NOMO-1 (cell line): ENCODE data around the gene IGFBP4.

Source experiments
- DNase-seq, 2 experiments: peaks; one replicate each; lab custom pipeline; 2025; ENCODE audit not compliant: unreplicated experiment in 2 of 2; lab: John Stamatoyannopoulos, UW

IGFBP4 gene

GRCh38 chr17:40454613-40454995 lies 11.4 kb downstream of the IGFBP4 start:
- no peak for DNase-seq

- DNase-seq: no peak
Observed at GRCh38 chr17:40456396-40456951, 13.2 kb downstream of the IGFBP4 start.

DNA sequence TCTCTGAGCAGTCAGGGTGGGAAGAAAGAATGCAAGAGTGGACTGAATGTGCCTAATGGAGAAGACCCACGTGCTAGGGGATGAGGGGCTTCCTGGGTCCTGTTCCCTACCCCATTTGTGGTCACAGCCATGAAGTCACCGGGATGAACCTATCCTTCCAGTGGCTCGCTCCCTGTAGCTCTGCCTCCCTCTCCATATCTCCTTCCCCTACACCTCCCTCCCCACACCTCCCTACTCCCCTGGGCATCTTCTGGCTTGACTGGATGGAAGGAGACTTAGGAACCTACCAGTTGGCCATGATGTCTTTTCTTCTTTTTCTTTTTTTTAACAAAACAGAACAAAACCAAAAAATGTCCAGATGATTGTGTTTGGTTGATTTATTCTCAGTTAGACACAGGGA lies 14.1 kb downstream of the IGFBP4 start:
- no peak for DNase-seq

DNA sequence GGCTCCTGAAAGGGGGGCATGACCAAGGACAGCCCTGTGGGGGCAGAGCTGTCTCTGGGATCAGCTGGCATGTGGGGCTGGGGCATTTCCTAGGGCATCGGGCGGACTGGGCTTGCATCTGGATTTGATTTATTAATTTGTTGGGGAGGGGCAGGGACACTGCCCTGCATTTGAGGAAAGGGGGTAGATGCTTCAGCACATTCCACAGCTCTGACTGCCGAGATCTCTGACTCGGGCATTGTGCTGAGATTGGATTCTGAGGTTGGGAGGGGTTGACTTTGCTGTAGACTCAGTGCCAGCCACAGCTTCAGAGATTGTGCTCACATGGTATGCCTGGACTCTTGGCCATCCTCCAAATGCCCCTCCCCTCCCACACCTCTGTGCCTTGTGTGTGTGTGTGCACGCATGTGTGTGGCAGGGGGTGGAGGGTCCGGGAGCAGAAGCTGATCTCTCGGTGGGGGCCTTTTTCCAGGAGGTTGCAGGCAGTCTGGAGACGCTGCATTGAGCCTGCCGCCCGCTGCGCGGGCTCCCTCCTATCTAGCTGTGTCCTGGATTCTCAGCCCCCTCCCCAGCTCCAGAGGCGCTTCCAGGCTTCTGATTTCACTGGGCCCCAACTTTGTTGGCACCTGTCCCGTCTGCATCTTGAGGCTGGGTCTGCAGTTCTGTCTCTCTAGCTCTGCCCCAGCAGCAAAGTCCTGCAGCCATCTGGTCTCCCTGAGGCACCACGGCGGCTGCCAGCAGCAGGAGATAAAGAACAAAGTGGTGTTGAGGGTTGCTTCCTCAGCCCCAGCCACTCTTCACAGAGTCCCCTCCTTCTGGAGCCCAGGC lies 14.9 kb downstream of the IGFBP4 start:
- no peak for DNase-seq

DNA sequence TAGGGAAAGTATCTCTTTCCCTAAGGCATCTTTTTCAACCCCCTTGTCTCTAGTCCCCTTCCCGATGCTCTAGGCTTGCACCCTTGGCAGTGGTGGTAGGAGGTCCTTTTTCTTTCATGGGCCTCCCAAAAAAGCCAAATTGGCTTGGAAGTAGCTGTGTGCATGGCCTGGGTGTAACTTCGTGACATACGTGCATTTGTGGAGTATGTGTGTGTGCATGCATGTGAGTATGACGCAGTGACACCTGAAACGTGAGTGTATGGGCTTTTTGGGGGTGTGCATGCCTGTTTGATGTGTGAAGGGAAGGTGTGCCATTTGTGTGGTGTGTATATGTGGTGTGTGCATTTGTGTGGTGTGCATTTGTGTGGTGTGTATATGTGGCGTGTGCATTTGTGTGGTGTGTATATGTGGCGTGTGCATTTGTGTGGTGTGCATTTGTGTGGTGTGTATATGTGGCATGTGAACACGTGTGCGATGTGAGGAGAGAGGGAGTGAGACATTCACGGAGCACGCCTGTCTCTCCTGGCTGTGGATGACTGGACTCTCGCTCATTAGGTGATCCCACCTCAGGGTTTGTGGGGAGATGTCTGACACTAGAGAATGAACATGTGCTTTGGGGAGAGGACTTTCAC lies 15.7 kb downstream of the IGFBP4 start:
- DNase-seq: no peak

DNA sequence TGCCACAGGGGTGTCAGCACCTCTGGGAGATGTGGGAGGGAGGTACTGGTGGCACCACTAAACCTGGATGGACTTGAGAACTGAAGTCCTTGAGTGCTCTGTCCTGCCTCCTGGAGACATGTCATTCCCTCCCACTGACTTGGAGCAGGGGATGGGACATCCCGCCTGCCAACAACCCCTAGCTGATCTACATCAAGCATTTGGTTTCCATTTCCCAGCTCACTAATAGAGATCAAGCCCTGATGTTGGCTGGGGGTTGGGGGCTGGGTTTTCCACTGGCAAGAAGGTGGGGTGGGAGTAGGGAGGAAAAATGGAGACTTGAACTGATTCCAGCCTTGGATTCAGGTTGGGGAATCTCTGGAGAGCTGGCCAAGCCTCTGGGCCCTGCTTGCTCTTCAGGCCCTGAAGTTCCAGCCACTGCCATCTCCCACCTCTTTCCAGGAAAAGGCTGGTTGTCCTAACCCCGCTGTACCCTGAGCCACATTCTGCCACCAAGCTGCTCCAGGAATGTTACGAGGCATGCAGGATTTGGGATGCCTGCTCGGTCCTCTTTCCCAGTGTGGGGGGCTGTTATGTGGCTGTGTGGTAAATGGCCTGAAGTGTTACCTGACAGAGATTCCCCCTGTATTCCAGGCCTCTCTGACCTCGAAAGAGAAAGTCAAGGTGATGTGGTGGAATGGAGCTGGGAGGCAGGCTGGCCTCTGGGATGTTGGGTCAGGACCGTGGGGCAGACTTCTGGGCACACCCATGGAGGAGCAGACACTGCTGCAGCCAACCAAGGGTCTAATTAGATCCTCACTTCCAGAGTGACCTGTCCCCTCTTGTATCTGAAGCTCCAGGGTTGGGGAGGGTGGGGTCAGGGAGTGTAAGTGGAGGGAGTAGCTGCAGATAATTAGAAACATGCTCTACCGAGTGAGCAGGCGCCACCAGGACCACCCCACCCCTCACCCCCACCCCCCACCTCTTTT lies 16.7 kb downstream of the IGFBP4 start:
- no peak for DNase-seq

GRCh38 chr17:40460604-40460967 lies 17.3 kb downstream of the IGFBP4 start:
- DNase-seq: no peak

DNA sequence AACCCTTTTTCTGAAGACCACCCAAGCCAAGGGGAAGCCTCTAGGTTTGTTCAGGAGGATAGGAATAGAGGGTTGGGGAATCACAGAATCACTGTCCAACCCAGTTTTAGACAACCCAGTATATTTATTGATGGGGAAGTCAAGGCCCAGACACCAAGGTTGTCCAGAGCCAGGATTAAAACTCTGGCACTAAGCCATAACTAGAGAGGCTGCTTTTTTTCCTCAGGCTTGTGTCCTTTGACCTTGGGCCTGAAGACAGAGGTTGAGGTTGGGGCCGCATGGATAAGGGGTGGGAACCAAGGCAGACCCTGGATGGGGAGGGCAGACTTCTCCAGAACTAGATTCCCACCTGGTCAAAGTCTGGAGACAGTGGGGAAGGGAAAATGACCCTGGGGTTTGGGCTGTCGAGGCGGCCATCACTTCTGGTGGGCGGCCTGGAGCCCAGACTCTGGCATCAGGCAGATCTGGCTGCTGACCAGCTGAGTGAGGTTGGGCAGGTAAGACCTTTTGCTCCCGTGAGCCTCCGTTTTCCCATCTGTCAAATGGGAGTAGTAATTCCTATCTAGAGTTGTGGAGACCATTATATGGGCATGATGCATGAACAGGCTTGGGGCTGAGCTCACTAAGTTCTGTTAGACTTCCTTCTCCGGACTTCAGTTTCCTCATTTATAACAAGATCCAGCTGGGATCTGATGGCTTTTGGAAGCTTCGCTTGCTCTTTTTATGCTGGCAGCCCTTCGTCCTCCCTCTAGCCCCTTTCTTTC lies 17.9 kb downstream of the IGFBP4 start:
- no peak for DNase-seq

- DNase-seq: no peak
Observed at GRCh38 chr17:40461732-40462342, 18.6 kb downstream of the IGFBP4 start.

GRCh38 chr17:40462343-40463121 lies 19.3 kb downstream of the IGFBP4 start:
- DNase-seq: no peak

DNA sequence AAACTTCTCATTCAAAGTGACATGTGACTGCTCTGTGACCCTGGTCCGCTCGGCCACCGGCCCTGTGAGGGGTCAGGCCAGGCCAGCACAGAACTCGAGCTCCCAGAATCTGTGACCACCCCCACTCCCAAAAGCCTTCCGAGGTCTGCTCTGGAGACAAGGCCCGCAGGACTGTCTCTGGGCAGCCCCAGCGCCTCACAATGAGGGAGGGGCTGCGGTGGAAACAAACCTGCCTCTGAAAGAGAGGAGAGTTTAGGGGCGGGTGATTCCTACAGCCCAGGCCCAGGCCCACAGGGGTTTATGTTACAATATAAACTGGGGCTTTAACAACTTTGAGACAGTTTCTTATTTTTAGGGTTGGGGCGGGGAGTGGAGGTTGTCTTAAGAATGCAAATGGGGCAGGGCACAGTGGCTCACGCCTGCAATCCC lies 19.9 kb downstream of the IGFBP4 start:
- no peak for DNase-seq

DNA sequence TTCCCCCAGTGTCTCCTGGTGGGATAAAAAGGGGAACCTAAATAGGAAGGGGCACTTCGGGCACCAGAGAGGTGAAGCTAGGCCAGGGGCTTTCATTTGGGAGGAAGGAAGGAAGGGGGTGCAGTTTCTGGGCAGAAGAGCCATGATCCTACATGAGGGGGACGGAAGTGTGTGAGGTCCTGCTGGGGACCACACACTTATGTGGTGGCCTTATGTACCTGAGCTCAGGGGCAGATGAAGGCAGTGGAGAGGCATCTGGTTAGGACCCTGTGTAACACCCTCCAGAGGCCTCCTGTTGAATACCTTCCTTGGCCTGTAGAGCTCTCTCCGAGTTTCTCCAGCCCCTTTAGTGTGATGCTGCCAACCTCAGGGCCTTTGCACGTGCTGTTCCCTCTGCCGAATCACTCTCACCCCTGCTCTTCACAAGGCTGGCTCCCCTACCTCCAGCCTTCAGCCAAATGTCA lies 21.2 kb downstream of the IGFBP4 start:
- DNase-seq: no peak

DNA sequence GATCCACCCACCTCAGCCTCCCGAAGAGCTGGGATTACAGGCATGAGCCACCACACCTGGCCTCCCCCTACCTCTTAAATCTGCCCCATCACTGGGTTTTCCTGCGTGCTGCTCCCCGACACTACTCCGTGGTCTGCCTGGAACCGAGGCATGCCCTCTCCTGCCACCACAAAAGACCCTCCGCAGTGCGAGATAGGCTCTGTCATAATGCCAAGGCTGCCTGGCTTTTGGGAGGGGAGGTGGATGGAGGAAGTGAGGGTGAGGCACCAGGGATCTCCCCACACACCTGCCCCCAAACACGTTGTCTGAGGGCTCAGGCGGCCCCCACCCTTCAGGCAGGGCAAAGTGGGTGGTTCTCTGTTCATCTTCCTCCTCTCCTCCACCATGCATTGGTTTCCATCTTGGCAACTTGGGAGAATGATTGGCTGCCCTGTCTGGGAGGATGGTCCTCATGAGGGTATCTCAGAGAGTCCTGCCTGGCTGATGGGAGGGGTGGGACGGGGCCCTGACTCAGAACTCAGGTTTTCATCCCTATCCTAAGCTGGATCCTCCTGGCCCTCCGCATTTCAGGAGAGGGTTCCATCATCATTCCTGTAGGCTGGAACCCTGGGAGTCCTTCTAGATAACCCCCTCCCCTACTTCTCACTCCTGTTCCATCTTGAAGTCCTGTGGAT lies 23.2 kb downstream of the IGFBP4 start:
- no peak for DNase-seq

GRCh38 chr17:40467281-40467867 lies 24.1 kb downstream of the IGFBP4 start:
- no peak for DNase-seq

DNA sequence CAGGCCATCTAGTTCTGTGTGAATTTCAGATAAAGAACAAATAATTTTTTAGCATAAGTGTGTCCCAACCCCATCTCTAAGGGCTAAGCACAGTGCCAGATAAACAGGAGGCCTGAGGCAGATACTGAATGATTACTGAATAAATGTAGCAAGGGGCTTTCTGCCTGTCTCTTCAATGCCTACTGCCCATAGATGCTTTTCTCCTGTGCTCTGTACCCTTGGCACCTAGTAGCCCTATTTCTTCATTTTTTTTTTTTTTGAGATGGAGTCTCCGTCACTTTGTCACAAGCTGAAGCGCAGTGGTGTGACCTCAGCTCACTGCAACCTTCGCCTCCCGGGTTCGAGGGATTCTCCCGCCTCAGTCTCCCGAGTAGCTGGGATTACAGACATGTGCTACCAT lies 25.3 kb downstream of the IGFBP4 start:
- no peak for DNase-seq

- no peak for DNase-seq
Observed at GRCh38 chr17:40469805-40470675, 26.8 kb downstream of the IGFBP4 start.
